ENCODE results near the gene SDR42E1. TPM values are rescaled to one million over a fixed set of nuclear protein-coding genes. Genes with fewer than 3 reads are reported as not detected.

The SDR42E1 gene
- total RNA-seq, 1 experiment from 2014 or later = 0.07 TPM

GRCh38 chr16:81996664-81997509 lies 14.4 kb downstream of the SDR42E1 start (continued):
- TF ChIP-seq PRDM15 (CRISPR knock-in tag; IDR thresholded peaks at IDR 0.05) (no peak), FOXK1 (CRISPR knock-in tag; IDR thresholded peaks at IDR 0.05) (no peak)

GRCh38 chr16:81995651-81996050 lies 15.6 kb downstream of the SDR42E1 start:
- Mint-ChIP-seq H3K27ac (no peak overlapping the region), H3K4me3 (no peak overlapping the region), H3K9me3 (0 out of 2 replicates have a peak, but pooled peaks cover 3% of the 10 kb centered on the region), H3K4me1 (peaks cover 29% of the 10 kb centered on the region), H3K36me3 (no peaks in the 10 kb centered on the region), H3K27me3 (ENCODE audit: low read depth) (no peaks in the 10 kb centered on the region)
- DNase-seq (ENCODE audit: low spot score) (no peak), ATAC-seq (no peak)
- no peak for TF ChIP-seq OVOL2 (CRISPR knock-in tag; IDR thresholded peaks at IDR 0.05; ENCODE audit: borderline replicate concordance)
- TF ChIP-seq ZNF671 (CRISPR knock-in tag; IDR thresholded peaks at IDR 0.05) = no peak
- no peak for TF ChIP-seq NR2C2 (CRISPR knock-in tag; IDR thresholded peaks at IDR 0.05)
- no peak for TF ChIP-seq USF1 (CRISPR knock-in tag; IDR thresholded peaks at IDR 0.05)
- TF ChIP-seq SP1 (CRISPR knock-in tag; conservative IDR thresholded peaks at IDR 0.05) = no peak
- ChIA-PET CTCF (interaction anchor here (1.8 to 5.0 kb wide), 2 partner anchors 21 to 54 kb away, joined by 8 to 123 read pairs; no protein-coding TSS in a partner anchor), POLR2A (no interaction called here)

- H3K36me3 Mint-ChIP-seq = no peaks in the 10 kb centered on the region
- no peak overlapping the region for H3K4me3 Mint-ChIP-seq
- peak; percentile 70 for ATAC-seq
- no peaks in the 10 kb centered on the region for H3K27me3 Mint-ChIP-seq (ENCODE audit: low read depth)
- no peak overlapping the region for H3K27ac Mint-ChIP-seq
- ChIA-PET CTCF (interaction anchor here (1.0 to 5.0 kb wide), 6 partner anchors 20 to 105 kb away, joined by 3 to 123 read pairs (median 4); no protein-coding TSS in a partner anchor), POLR2A (no interaction called here)
- peak; percentile 37 for DNase-seq (ENCODE audit: low spot score)
- 0 out of 2 replicates have a peak, but pooled peaks cover 3% of the 10 kb centered on the region for H3K9me3 Mint-ChIP-seq
- peaks cover 29% of the 10 kb centered on the region for H3K4me1 Mint-ChIP-seq
- TF ChIP-seq CREB1 (CRISPR knock-in tag; IDR thresholded peaks at IDR 0.05) (no peak), ELF4 (CRISPR knock-in tag; IDR thresholded peaks at IDR 0.05; ENCODE audit: low read depth) (no peak), RORB (CRISPR knock-in tag; IDR thresholded peaks at IDR 0.05) (no peak), ARID4B (CRISPR knock-in tag; IDR thresholded peaks at IDR 0.05; ENCODE audit: borderline replicate concordance) (no peak), ZNF671 (CRISPR knock-in tag; IDR thresholded peaks at IDR 0.05) (no peak), ZNF416 (CRISPR knock-in tag; IDR thresholded peaks at IDR 0.05) (no peak), NR3C1 (CRISPR knock-in tag; conservative IDR thresholded peaks at IDR 0.05; ENCODE audit: low read depth) (no peak), TEAD1 (CRISPR knock-in tag; IDR thresholded peaks at IDR 0.05) (no peak), IRF2 (CRISPR knock-in tag; IDR thresholded peaks at IDR 0.05; ENCODE audit: borderline replicate concordance, low read depth) (no peak), ZNF219 (CRISPR knock-in tag; IDR thresholded peaks at IDR 0.05; ENCODE audit: borderline replicate concordance) (no peak), MAX (CRISPR knock-in tag; IDR thresholded peaks at IDR 0.05) (no peak), TCF7 (CRISPR knock-in tag; IDR thresholded peaks at IDR 0.05; ENCODE audit: low read depth) (no peak), KAT7 (CRISPR knock-in tag; IDR thresholded peaks at IDR 0.05; ENCODE audit: borderline replicate concordance) (no peak)
- TF ChIP-seq, protein P1, sequence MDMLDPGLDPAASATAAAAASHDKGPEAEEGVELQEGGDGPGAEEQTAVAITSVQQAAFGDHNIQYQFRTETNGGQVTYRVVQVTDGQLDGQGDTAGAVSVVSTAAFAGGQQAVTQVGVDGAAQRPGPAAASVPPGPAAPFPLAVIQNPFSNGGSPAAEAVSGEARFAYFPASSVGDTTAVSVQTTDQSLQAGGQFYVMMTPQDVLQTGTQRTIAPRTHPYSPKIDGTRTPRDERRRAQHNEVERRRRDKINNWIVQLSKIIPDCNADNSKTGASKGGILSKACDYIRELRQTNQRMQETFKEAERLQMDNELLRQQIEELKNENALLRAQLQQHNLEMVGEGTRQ (CRISPR knock-in tag; IDR thresholded peaks at IDR 0.05) = no peak
Measured at GRCh38 chr16:81994485-81994884, 16.8 kb downstream of the SDR42E1 start.
